Colonic mucosa (tissue), 4 donors: ENCODE data around the gene CLEC2B. TPM values are rescaled to one million over a fixed set of nuclear protein-coding genes. Genes with fewer than 3 reads are reported as not detected.

Source experiments
- DNase-seq: peaks from one replicate; pipeline ENCODE4 v3.0.0-alpha.2; 2020
- H3K27ac ChIP-seq: fragments of 200-600 bp; one replicate; pipeline ENCODE4 v1.8.0; 2021
- H3K27me3 ChIP-seq: fragments of 200-600 bp; one replicate; pipeline ENCODE4 v1.8.0; 2021
- H3K36me3 ChIP-seq: fragments of 200-600 bp; one replicate; pipeline ENCODE4 v1.8.0; 2021
- H3K4me1 ChIP-seq: fragments of 200-600 bp; one replicate; pipeline ENCODE4 v1.8.0; 2021; ENCODE audit warnings: mild to moderate bottlenecking
- H3K4me3 ChIP-seq: fragments of 200-600 bp; one replicate; pipeline ENCODE4 v1.8.0; 2021
- H3K9ac ChIP-seq, 2 donors: one replicate each; pipeline ENCODE4 v1.7.0; 2013; ENCODE audit warnings: control low read depth in 2 of 2, low read depth in 2 of 2, low read length in 2 of 2
- H3K9me3 ChIP-seq: fragments of 200-600 bp; one replicate; pipeline ENCODE4 v1.8.0; 2021
- CTCF ChIP-seq: fragments of 200-600 bp; IDR thresholded peaks from one replicate; pipeline ENCODE4 v1.8.0; 2022; ENCODE audit warnings: antibody characterized with exemption, mild to moderate bottlenecking
- intact Hi-C: fragments of 100-400 bp; cut with DNase I; formaldehyde crosslinking; loops from one replicate; pipeline ENCODE4 v1.14.1; 2022
- total RNA-seq, 2 donors: library from RNA; stranded (reverse); fragmentation: NEBNext Ultra II Directional in 1 of 2; extraction: Animal tissue kit (Norgen Biotek cat#: 25700) in 1 of 2; gene quantifications; one replicate each; pipeline ENCODE4 v1.2.1, GENCODE V29; 2021
- donor health status: healthy.
- donor health status: DM: no; HTN: no; CAD: no.
- donor health status: DM: no; HTN: no; CAD: no.

Gene CLEC2B
- total RNA-seq, 2 donors from 2014 or later: 1.7 to 6.7 TPM

- no peak overlapping the region for H3K27ac ChIP-seq
- no peaks in the 10 kb centered on the region for H3K4me1 ChIP-seq
- intact Hi-C loops: no loop called here
- no peaks in the 10 kb centered on the region for H3K27me3 ChIP-seq
- no peak overlapping the region for H3K4me3 ChIP-seq
- DNase-seq: no peak
- H3K9ac ChIP-seq: no peak overlapping the region
- no peak for TF ChIP-seq CTCF
- H3K9me3 ChIP-seq: no peaks in the 10 kb centered on the region
- H3K36me3 ChIP-seq: no peaks in the 10 kb centered on the region
Measured at GRCh38 chr12:9820281-9820930, 48.7 kb downstream of the CLEC2B start.

GRCh38 chr12:9813821-9814798 is 55.0 kb downstream of the CLEC2B start:
- intact Hi-C loops: loop anchor here (5.0 kb wide), 1 partner anchor 113 kb away; no protein-coding TSS in a partner anchor
- peak overlapping the region; percentile 14 for H3K4me3 ChIP-seq
- TF ChIP-seq CTCF: peak; percentile 70

GRCh38 chr12:9811621-9812020 is 57.5 kb downstream of the CLEC2B start:
- Histone ChIP-seq H3K4me3 (no peak overlapping the region), H3K27me3 (no peaks in the 10 kb centered on the region), H3K9me3 (no peaks in the 10 kb centered on the region), H3K36me3 (no peaks in the 10 kb centered on the region), H3K4me1 (no peaks in the 10 kb centered on the region), H3K9ac (no peak overlapping the region), H3K27ac (no peak overlapping the region)
- DNase-seq: no peak
- TF ChIP-seq CTCF: no peak
- intact Hi-C loops: loop anchor here (5.0 kb wide), 1 partner anchor 116 kb away; no protein-coding TSS in a partner anchor

More at GRCh38 chr12:9813821-9814798, 55.0 kb downstream of the CLEC2B start:
- no peaks in the 10 kb centered on the region for H3K9me3 ChIP-seq
- H3K36me3 ChIP-seq: no peaks in the 10 kb centered on the region
- no peak overlapping the region for H3K9ac ChIP-seq
- H3K27me3 ChIP-seq: no peaks in the 10 kb centered on the region
- no peaks in the 10 kb centered on the region for H3K4me1 ChIP-seq
- H3K27ac ChIP-seq: no peak overlapping the region
- peak; percentile 78 for DNase-seq

- no peak for TF ChIP-seq CTCF
- no peak overlapping the region for H3K9ac ChIP-seq
- no peak overlapping the region for H3K27ac ChIP-seq
- intact Hi-C loops: loop anchor here (5.0 kb wide), 1 partner anchor 117 kb away; no protein-coding TSS in a partner anchor
- no peak overlapping the region for H3K4me3 ChIP-seq
- no peak for DNase-seq
- H3K36me3 ChIP-seq: no peaks in the 10 kb centered on the region
- no peaks in the 10 kb centered on the region for H3K4me1 ChIP-seq
- H3K9me3 ChIP-seq: no peaks in the 10 kb centered on the region
- no peaks in the 10 kb centered on the region for H3K27me3 ChIP-seq
Measured at GRCh38 chr12:9810671-9811070, 58.5 kb downstream of the CLEC2B start.

GRCh38 chr12:9809866-9810265 is 59.3 kb downstream of the CLEC2B start:
- intact Hi-C loops: loop anchor here (5.0 kb wide), 1 partner anchor 117 kb away; no protein-coding TSS in a partner anchor
- DNase-seq: no peak
- H3K9ac ChIP-seq: no peak overlapping the region
- no peak for TF ChIP-seq CTCF
- no peak overlapping the region for H3K4me3 ChIP-seq
- H3K4me1 ChIP-seq: no peaks in the 10 kb centered on the region
- no peaks in the 10 kb centered on the region for H3K9me3 ChIP-seq
- no peaks in the 10 kb centered on the region for H3K36me3 ChIP-seq
- no peaks in the 10 kb centered on the region for H3K27me3 ChIP-seq
- no peak overlapping the region for H3K27ac ChIP-seq
